Activated naive CD4-positive, alpha-beta T cell treated with anti-CD3 and anti-CD28 coated beads, Interleukin-2, amount 50 U/mL, for 72 hours (primary cell): ENCODE data around the gene COX7B. TPM values are rescaled to one million over a fixed set of nuclear protein-coding genes. Genes with fewer than 3 reads are reported as not detected.
"Not testable (repeated sequence)": the region's sequence is repeated elsewhere in the genome, so short reads cannot be mapped to it uniquely, and the experiment has no call there.

Source experiments
- ATAC-seq, 2 donors: fragments of 150-1000 bp; cut with Tn5 transposase; 2 replicates each; pipeline ENCODE4 v1.10.0; 2021; ENCODE audit warnings: mild to moderate bottlenecking in 2 of 2, moderate library complexity in 2 of 2
- DNase-seq, 2 donors: peaks; one replicate each; pipeline ENCODE4 v3.0.0; 2021 to 2022; ENCODE audit warnings: low spot score in 2 of 2
- H3K27ac Mint-ChIP-seq, 2 donors: one replicate each; pipeline ENCODE4 v1.8.0; 2022; ENCODE audit warnings: mild to moderate bottlenecking in 2 of 2, mixed read lengths in 2 of 2
- H3K36me3 Mint-ChIP-seq, 2 donors: one replicate each; pipeline ENCODE4 v1.8.0; 2022; ENCODE audit warnings: mixed read lengths in 2 of 2
- H3K9me3 Mint-ChIP-seq, 2 donors: one replicate each; pipeline ENCODE4 v1.8.0; 2022; ENCODE audit warnings: mixed read lengths in 2 of 2
- total RNA-seq, 2 donors: library from RNA; stranded (reverse); gene quantifications; one replicate each; pipeline ENCODE4 v1.2.3, GENCODE V29; 2022

COX7B gene
- total RNA-seq, 2 donors from 2014 or later = 269 to 284 TPM

GRCh38 chrX:77930581-77930980 lies 31.3 kb downstream of the COX7B start:
- Mint-ChIP-seq H3K36me3 (no peaks in the 10 kb centered on the region), H3K9me3 (no peaks in the 10 kb centered on the region), H3K27ac (no peak overlapping the region)
- ATAC-seq (no peak), DNase-seq (no peak)

- Mint-ChIP-seq H3K36me3 (no peaks in the 10 kb centered on the region), H3K9me3 (no peaks in the 10 kb centered on the region), H3K27ac (no peak overlapping the region)
- DNase-seq (no peak), ATAC-seq (no peak)
Observed at GRCh38 chrX:77935886-77936285, 36.6 kb downstream of the COX7B start.

- no peak overlapping the region for H3K27ac Mint-ChIP-seq
- no peaks in the 10 kb centered on the region for H3K9me3 Mint-ChIP-seq
- ATAC-seq (no peak), DNase-seq (no peak)
- H3K36me3 Mint-ChIP-seq = no peaks in the 10 kb centered on the region
Observed at GRCh38 chrX:77936299-77936698, 37.0 kb downstream of the COX7B start.

GRCh38 chrX:77937291-77937690 lies 38.0 kb downstream of the COX7B start:
- Mint-ChIP-seq H3K9me3 (no peaks in the 10 kb centered on the region), H3K27ac (no peak overlapping the region), H3K36me3 (no peaks in the 10 kb centered on the region)
- ATAC-seq = no peak
- no peak for DNase-seq

- Mint-ChIP-seq H3K36me3 (no peaks in the 10 kb centered on the region), H3K9me3 (no peaks in the 10 kb centered on the region), H3K27ac (no peak overlapping the region)
- DNase-seq (no peak), ATAC-seq (no peak)
Observed at GRCh38 chrX:77938083-77938680, 38.9 kb downstream of the COX7B start.

- not testable (repeated sequence) for ATAC-seq, H3K9me3 Mint-ChIP-seq, DNase-seq, H3K27ac Mint-ChIP-seq, H3K36me3 Mint-ChIP-seq
Observed at GRCh38 chrX:77945031-77945430, 45.8 kb downstream of the COX7B start.

GRCh38 chrX:77945910-77946545 lies 46.8 kb downstream of the COX7B start:
- no peak for ATAC-seq
- no peaks in the 10 kb centered on the region for H3K36me3 Mint-ChIP-seq
- no peak for DNase-seq
- no peak overlapping the region for H3K27ac Mint-ChIP-seq
- H3K9me3 Mint-ChIP-seq = no peaks in the 10 kb centered on the region

GRCh38 chrX:77946571-77946970 lies 47.3 kb downstream of the COX7B start:
- no peaks in the 10 kb centered on the region for H3K36me3 Mint-ChIP-seq
- DNase-seq (no peak), ATAC-seq (no peak)
- no peaks in the 10 kb centered on the region for H3K9me3 Mint-ChIP-seq
- no peak overlapping the region for H3K27ac Mint-ChIP-seq

- no peak for DNase-seq
- Mint-ChIP-seq H3K9me3 (no peaks in the 10 kb centered on the region), H3K27ac (no peak overlapping the region), H3K36me3 (no peaks in the 10 kb centered on the region)
- no peak for ATAC-seq
Observed at GRCh38 chrX:77949840-77950239, 50.6 kb downstream of the COX7B start.

- no peak overlapping the region for H3K27ac Mint-ChIP-seq
- DNase-seq (no peak), ATAC-seq (no peak)
- H3K36me3 Mint-ChIP-seq = peaks cover 0 to 4% of the 10 kb centered on the region in 2 donors
- H3K9me3 Mint-ChIP-seq = no peaks in the 10 kb centered on the region
Observed at GRCh38 chrX:77952173-77952572, 52.9 kb downstream of the COX7B start.

- peaks cover 4 to 10% of the 10 kb centered on the region in 2 donors for H3K36me3 Mint-ChIP-seq
- no peak for ATAC-seq
- H3K9me3 Mint-ChIP-seq = peaks cover 0 to 7% of the 10 kb centered on the region in 2 donors
- DNase-seq = no peak
- no peak overlapping the region for H3K27ac Mint-ChIP-seq
Observed at GRCh38 chrX:77953302-77953701, 54.0 kb downstream of the COX7B start.

GRCh38 chrX:77953708-77954107 lies 54.4 kb downstream of the COX7B start:
- ATAC-seq (no peak), DNase-seq (no peak)
- Mint-ChIP-seq H3K9me3 (peaks cover 0 to 8% of the 10 kb centered on the region in 2 donors), H3K36me3 (peaks cover 4 to 13% of the 10 kb centered on the region in 2 donors), H3K27ac (no peak overlapping the region)

Other genes with a start within 250 kb of the COX7B start
- gene ATRX, start 113.3 kb upstream of the COX7B start, total RNA-seq = 10 to 100 TPM; 57.6 to 85.6 TPM
- 10 to 100 TPM; 26.5 to 39.5 TPM for gene MAGT1, start 4.0 kb upstream of the COX7B start, total RNA-seq
- gene ATP7A, start 11.2 kb downstream of the COX7B start, total RNA-seq = 10 to 100 TPM in 1 of 2 donors, 1 to 10 TPM in 1; 8.1 to 14.7 TPM
- under 1 TPM in 1 of 2 donors, not detected in 1; 0.53 TPM for gene PGAM4, start 70.2 kb downstream of the COX7B start, total RNA-seq
- gene PGK1, start 204.8 kb downstream of the COX7B start, total RNA-seq = 1,000 to 10,000 TPM in 1 of 2 donors, 100 to 1,000 TPM in 1; 472 to 1,846 TPM
- 10 to 100 TPM; 16.9 to 32.3 TPM for gene TAF9B, start 240.2 kb downstream of the COX7B start, total RNA-seq